CD4-positive, alpha-beta T cell treated with Interleukin-17A for 1 hour (primary cell): ENCODE results near the gene LMTK3.
"Not testable (repeated sequence)": the region's sequence is repeated elsewhere in the genome, so short reads cannot be mapped to it uniquely, and the experiment has no call there.

Experiments used
- DNase-seq: peaks from one replicate; pipeline ENCODE4 v3.0.0-alpha.2; 2020

Gene LMTK3

GRCh38 chr19:48487544-48487943, 24.1 kb downstream of the LMTK3 start:
- DNase-seq, result no peak

- DNase-seq, result not testable (repeated sequence)
Measured at GRCh38 chr19:48486706-48487105, 24.9 kb downstream of the LMTK3 start.

GRCh38 chr19:48484931-48485612, 26.6 kb downstream of the LMTK3 start:
- DNase-seq, result no peak

GRCh38 chr19:48484247-48484893, 27.3 kb downstream of the LMTK3 start:
- DNase-seq, result no peak

- no peak for DNase-seq
Measured at GRCh38 chr19:48483301-48483700, 28.3 kb downstream of the LMTK3 start.

GRCh38 chr19:48481846-48482639, 29.6 kb downstream of the LMTK3 start:
- DNase-seq, result no peak

GRCh38 chr19:48480558-48481500, 30.8 kb downstream of the LMTK3 start:
- DNase-seq, result peak; percentile 57

GRCh38 chr19:48480183-48480557, 31.5 kb downstream of the LMTK3 start:
- peak; percentile 56 for DNase-seq

- DNase-seq, result no peak
Measured at GRCh38 chr19:48479686-48480085, 31.9 kb downstream of the LMTK3 start.

GRCh38 chr19:48478339-48479256, 33.0 kb downstream of the LMTK3 start:
- no peak for DNase-seq

- no peak for DNase-seq
Measured at GRCh38 chr19:48477698-48478338, 33.8 kb downstream of the LMTK3 start.

GRCh38 chr19:48477067-48477685, 34.5 kb downstream of the LMTK3 start:
- no peak for DNase-seq

- DNase-seq, result no peak
Measured at GRCh38 chr19:48476176-48476575, 35.5 kb downstream of the LMTK3 start.

- DNase-seq, result no peak
Measured at GRCh38 chr19:48475369-48476068, 36.1 kb downstream of the LMTK3 start.

- DNase-seq, result no peak
Measured at GRCh38 chr19:48474084-48474592, 37.5 kb downstream of the LMTK3 start.

- DNase-seq, result no peak
Measured at GRCh38 chr19:48473161-48473966, 38.3 kb downstream of the LMTK3 start.

GRCh38 chr19:48471836-48472235, 39.8 kb downstream of the LMTK3 start:
- DNase-seq, result no peak

GRCh38 chr19:48470856-48471255, 40.8 kb downstream of the LMTK3 start:
- DNase-seq, result no peak
